Measurements from ENCODE around the gene CEACAM20.

CEACAM20 gene

DNA sequence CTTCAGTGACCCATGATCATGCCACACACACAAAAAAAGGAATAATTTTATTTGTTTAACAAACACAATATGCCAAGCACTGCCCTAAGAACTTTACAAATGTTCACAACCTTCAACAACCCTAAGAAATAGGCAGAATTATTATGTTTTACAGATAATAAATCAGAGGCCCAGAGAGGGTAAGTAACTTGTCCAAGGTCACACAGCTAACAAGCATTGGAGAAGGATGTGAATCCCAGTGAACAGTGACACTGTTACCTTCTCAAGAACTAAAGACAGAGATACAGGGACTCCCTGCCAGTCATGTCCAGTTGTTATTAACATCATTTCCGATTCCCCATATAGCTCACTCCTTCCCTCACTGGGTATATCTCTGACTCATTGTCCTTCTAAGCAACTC is 13.6 kb downstream of the CEACAM20 start:
- Mint-ChIP-seq H3K36me3 (ENCODE audit: low read depth) (no peaks in the 10 kb centered on the region), H3K4me1 (no peaks in the 10 kb centered on the region), H3K4me3 (no peak overlapping the region), H3K27ac (no peak overlapping the region), H3K9me3 (peaks cover 20% of the 10 kb centered on the region), H3K27me3 (ENCODE audit: low read depth, poor library complexity) (peaks cover 19% of the 10 kb centered on the region)
- no peak for DNase-seq
- TF ChIP-seq, protein P1, sequence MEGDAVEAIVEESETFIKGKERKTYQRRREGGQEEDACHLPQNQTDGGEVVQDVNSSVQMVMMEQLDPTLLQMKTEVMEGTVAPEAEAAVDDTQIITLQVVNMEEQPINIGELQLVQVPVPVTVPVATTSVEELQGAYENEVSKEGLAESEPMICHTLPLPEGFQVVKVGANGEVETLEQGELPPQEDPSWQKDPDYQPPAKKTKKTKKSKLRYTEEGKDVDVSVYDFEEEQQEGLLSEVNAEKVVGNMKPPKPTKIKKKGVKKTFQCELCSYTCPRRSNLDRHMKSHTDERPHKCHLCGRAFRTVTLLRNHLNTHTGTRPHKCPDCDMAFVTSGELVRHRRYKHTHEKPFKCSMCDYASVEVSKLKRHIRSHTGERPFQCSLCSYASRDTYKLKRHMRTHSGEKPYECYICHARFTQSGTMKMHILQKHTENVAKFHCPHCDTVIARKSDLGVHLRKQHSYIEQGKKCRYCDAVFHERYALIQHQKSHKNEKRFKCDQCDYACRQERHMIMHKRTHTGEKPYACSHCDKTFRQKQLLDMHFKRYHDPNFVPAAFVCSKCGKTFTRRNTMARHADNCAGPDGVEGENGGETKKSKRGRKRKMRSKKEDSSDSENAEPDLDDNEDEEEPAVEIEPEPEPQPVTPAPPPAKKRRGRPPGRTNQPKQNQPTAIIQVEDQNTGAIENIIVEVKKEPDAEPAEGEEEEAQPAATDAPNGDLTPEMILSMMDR (IDR thresholded peaks at IDR 0.05): no peak

DNA sequence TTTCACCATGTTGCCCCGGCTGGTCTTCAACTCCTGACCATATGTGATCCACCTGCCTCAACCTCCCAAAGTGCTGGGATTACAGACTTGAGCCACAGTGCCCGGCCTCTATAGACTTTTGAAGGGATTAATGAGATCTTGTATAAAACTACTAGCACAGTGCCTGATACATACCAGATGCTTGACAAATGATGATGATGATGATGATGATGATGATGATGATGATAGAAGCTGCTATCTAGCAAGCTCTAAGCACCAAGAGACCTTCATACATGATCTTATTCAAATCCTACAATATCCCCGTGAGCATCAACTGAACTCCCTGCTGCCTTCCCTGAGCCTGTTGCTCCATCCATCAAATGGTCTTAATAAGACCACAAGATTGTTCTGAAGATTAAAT is 14.4 kb downstream of the CEACAM20 start:
- peaks cover 25% of the 10 kb centered on the region for H3K27me3 Mint-ChIP-seq (ENCODE audit: low read depth, poor library complexity)
- TF ChIP-seq, protein P1 (IDR thresholded peaks at IDR 0.05): no peak
- no peaks in the 10 kb centered on the region for H3K36me3 Mint-ChIP-seq (ENCODE audit: low read depth)
- H3K27ac Mint-ChIP-seq: no peak overlapping the region
- H3K4me3 Mint-ChIP-seq: no peak overlapping the region
- peaks cover 25% of the 10 kb centered on the region for H3K9me3 Mint-ChIP-seq
- no peaks in the 10 kb centered on the region for H3K4me1 Mint-ChIP-seq
- DNase-seq: no peak

DNA sequence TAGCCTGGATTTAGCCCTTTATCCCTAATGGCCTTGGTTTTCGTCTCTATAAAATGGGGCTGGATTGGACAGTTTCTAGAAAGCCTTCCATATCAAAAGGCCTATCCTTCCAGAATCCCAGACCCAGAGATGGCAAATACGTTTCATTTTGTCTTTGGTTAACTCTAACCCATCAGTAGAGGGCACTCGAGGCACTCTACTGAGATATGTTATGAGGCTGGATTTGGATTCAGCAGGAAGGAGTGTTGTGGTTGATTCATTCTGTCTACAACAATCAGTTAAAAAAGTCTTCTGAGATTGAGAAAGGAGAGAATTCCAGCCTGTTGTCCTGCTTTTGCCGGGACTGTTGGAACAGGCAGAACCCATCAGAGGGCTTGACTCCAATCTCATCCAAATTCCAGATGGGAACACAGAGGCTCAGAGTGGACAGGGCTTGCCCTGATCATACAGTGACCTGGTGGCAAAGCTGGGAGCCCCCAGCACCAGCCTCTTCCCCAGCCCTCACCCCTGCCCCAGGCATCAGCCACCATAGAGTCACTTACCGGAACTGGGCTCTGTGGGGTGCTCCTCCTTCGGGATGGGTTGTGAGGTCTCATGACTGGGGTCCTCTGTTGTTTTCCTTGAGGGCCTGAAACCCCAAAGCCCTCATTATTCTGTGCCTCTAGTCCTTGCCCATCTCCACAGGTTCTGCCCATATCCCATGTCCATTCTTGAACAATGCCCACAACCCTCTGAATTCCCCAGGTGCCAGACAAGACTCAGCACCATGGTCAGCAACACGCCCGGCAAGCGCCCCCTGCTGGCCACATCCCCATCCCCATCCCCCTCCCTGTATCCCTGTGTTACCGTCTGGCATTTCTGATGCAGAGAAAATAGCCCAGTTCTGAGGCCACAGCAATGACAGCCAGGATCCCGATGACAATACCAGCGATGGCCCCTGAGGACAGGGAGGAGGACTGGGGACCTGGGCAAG is 16.9 kb downstream of the CEACAM20 start:
- Mint-ChIP-seq H3K4me1 (no peaks in the 10 kb centered on the region), H3K9me3 (peaks cover 35% of the 10 kb centered on the region), H3K27me3 (ENCODE audit: low read depth, poor library complexity) (peaks cover 42% of the 10 kb centered on the region), H3K36me3 (ENCODE audit: low read depth) (no peaks in the 10 kb centered on the region), H3K4me3 (no peak overlapping the region), H3K27ac (no peak overlapping the region)
- TF ChIP-seq, protein P1 (IDR thresholded peaks at IDR 0.05): peak; percentile 30
- DNase-seq: peak; percentile 66

DNA sequence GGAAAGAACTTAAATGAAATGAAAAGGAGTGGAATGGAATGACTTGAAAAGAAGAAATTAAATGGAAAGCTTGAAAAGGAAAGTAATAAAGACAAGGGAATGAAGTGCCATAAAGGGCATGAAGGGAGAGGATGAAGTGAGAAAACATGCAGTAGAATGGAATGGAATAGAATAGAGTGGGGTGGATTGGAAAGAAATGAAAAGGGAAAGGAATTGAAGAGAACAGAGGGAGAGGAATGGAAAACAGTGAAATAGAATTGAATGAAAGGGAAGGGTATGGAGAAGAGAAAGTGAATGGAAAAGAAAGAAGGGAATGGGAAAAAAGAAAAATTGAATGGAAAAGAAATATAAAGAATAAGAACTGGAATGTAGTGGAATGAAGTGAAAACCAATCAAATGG is 20.0 kb downstream of the CEACAM20 start:
- H3K9me3 Mint-ChIP-seq: peaks cover 24% of the 10 kb centered on the region
- TF ChIP-seq, protein P1 (IDR thresholded peaks at IDR 0.05): no peak
- peaks cover 57% of the 10 kb centered on the region for H3K27me3 Mint-ChIP-seq (ENCODE audit: low read depth, poor library complexity)
- H3K27ac Mint-ChIP-seq: no peak overlapping the region
- H3K4me1 Mint-ChIP-seq: no peaks in the 10 kb centered on the region
- H3K4me3 Mint-ChIP-seq: no peak overlapping the region
- no peaks in the 10 kb centered on the region for H3K36me3 Mint-ChIP-seq (ENCODE audit: low read depth)
- no peak for DNase-seq

DNA sequence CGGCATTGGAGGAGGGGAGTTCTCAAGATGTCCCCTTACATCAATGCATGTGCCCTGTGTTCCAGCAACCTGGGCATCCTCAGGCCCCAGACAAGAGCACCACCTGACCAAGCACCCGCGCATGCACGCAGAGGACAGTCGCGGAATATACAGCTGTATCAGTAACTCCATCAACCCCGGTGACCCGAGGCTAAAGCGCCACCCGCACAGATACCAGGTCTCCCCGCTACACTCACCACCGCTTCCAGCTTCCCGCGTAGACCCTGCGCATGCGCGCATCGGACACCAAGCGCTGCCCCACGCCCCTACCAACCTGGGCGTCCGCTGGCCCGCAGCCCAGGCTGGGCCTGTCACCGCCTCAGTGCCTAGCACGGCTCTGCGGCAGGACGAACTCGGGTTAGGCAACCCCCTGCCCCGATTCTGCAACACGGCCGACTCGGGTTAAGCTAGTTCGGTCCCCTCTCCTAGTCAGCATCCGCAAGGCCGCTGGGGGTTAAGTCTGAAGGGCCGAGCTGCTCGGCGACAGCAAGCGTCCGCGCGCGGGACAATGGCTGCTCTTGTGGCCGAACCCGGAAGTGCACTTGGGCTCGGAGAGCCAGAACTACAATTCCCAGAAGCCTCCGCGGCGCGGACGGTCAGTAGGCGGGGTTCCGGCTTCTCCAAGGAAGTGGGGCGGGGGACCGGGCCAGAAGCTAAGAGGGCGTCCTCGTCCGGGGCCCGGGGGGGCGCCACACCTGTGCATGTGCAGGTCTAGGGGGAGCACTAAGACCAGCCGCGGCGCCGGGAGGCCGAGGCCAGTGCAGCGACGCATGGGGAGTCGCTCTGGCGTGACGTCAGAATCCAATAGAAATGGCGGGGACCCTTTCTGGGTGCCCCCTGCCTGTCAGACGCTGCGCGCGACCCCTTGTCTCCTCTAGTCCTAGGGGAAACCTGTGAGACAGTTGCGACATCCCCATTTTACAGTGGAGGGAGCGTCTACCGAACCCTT is 29.2 kb downstream of the CEACAM20 start, which contains the start of gene ZNF180:
Gene ZNF180 (minus strand): TSS at position 561 of the 988 bp plus-strand sequence. CDS start 3,188 bp downstream, outside the sequence.
- Mint-ChIP-seq H3K36me3 (ENCODE audit: low read depth) (peaks cover 56% of the 10 kb centered on the region), H3K4me3 (peak within 1 kb of the TSS; percentile 95), H3K27me3 (ENCODE audit: low read depth, poor library complexity) (peaks cover 28% of the 10 kb centered on the region), H3K27ac (peak within 1 kb of the TSS; percentile 69), H3K9me3 (peaks cover 79% of the 10 kb centered on the region), H3K4me1 (peaks cover 11% of the 10 kb centered on the region)
- TF ChIP-seq, protein P1 (IDR thresholded peaks at IDR 0.05): peak; percentile 60
- peak; percentile 98 for DNase-seq
